Ascending aorta (tissue), 2 donors: ENCODE data around the gene SRRM1. TPM values are rescaled to one million over a fixed set of nuclear protein-coding genes. Genes with fewer than 3 reads are reported as not detected.
A peak's percentile ranks its signal among the peaks of the same experiment; 100 is the strongest.
"Not testable (repeated sequence)": the region's sequence is repeated elsewhere in the genome, so short reads cannot be mapped to it uniquely, and the experiment has no call there.

Experiments
- DNase-seq, 2 donors: peaks; one replicate each; pipeline ENCODE4 v3.0.0-alpha.2; 2019; ENCODE audit warnings: low spot score in 2 of 2
- H3K27ac ChIP-seq, 2 donors: fragments of 200-600 bp; sonication (generic); one replicate each; pipeline ENCODE4 v1.5.1; 2016 to 2017; ENCODE audit warnings: mild to moderate bottlenecking in 1 of 2
- H3K27me3 ChIP-seq: fragments of 200-600 bp; sonication (generic); one replicate; pipeline ENCODE4 v1.5.1; 2017
- H3K36me3 ChIP-seq, 2 donors: fragments of 200-600 bp; sonication (generic); one replicate each; pipeline ENCODE4 v1.5.1; 2016
- H3K4me1 ChIP-seq, 2 donors: fragments of 200-600 bp; sonication (generic); one replicate each; pipeline ENCODE4 v1.5.1; 2016 to 2017; ENCODE audit warnings: mild to moderate bottlenecking in 1 of 2
- H3K4me3 ChIP-seq, 2 donors: fragments of 200-600 bp; sonication (generic); one replicate each; pipeline ENCODE4 v1.5.1; 2016 to 2017; ENCODE audit warnings: mild to moderate bottlenecking in 1 of 2
- H3K9me3 ChIP-seq, 2 donors: fragments of 200-600 bp; sonication (generic); one replicate each; pipeline ENCODE4 v1.5.1; 2016
- CTCF ChIP-seq, 3 experiments: fragments of 200-600 bp in 2 of 3; fragments of 450-650 bp in 1 of 3; sonication (generic) in 2 of 3; IDR thresholded peaks; one replicate each; pipeline ENCODE4 v1.5.1; 2016 to 2019; ENCODE audit warnings: antibody characterized with exemption in 3 of 3, mild to moderate bottlenecking in 1 of 3, moderate library complexity in 1 of 3
- intact Hi-C: fragments of 100-400 bp; cut with DNase I; formaldehyde crosslinking; loops from one replicate; pipeline ENCODE4 v1.15.1; 2023
- total RNA-seq: library from RNA; depleted of rRNA; stranded (reverse); fragments of >200 nt; gene quantifications from one replicate; pipeline ENCODE4 v1.1.0, GENCODE V29; 2016

The SRRM1 gene
- total RNA-seq, 1 donor from 2014 or later, result 90.5 TPM

GRCh38 chr1:24699628-24700027 lies 56.5 kb downstream of the SRRM1 start:
- Histone ChIP-seq H3K27ac (no peak overlapping the region), H3K9me3 (no peaks in the 10 kb centered on the region), H3K4me1 (peaks cover 0 to 7% of the 10 kb centered on the region in 2 donors), H3K4me3 (no peak overlapping the region), H3K36me3 (no peaks in the 10 kb centered on the region), H3K27me3 (no peaks in the 10 kb centered on the region)
- DNase-seq, result no peak
- TF ChIP-seq CTCF (IDR thresholded peaks at IDR 0.05), result no peak
- intact Hi-C loops, result no loop called here

GRCh38 chr1:24702511-24703293 lies 59.6 kb downstream of the SRRM1 start:
- Histone ChIP-seq H3K27ac (no peak overlapping the region), H3K9me3 (no peaks in the 10 kb centered on the region), H3K4me1 (no peaks in the 10 kb centered on the region), H3K27me3 (no peaks in the 10 kb centered on the region), H3K4me3 (no peak overlapping the region), H3K36me3 (no peaks in the 10 kb centered on the region)
- TF ChIP-seq CTCF (IDR thresholded peaks at IDR 0.05), result no peak
- no peak for DNase-seq
- intact Hi-C loops, result no loop called here

- Histone ChIP-seq H3K4me1 (no peaks in the 10 kb centered on the region), H3K4me3 (no peak overlapping the region), H3K27ac (no peak overlapping the region), H3K9me3 (no peaks in the 10 kb centered on the region), H3K36me3 (no peaks in the 10 kb centered on the region), H3K27me3 (no peaks in the 10 kb centered on the region)
- intact Hi-C loops, result no loop called here
- no peak for DNase-seq
- no peak for TF ChIP-seq CTCF (IDR thresholded peaks at IDR 0.05)
These were observed 61.5 kb downstream of the SRRM1 start for GRCh38 chr1:24704411-24705259.

GRCh38 chr1:24705260-24706073 lies 62.4 kb downstream of the SRRM1 start:
- Histone ChIP-seq H3K9me3 (no peaks in the 10 kb centered on the region), H3K36me3 (no peaks in the 10 kb centered on the region), H3K27ac (peak overlapping the region; percentile 20 to 44), H3K4me1 (no peaks in the 10 kb centered on the region), H3K27me3 (no peaks in the 10 kb centered on the region), H3K4me3 (no peak overlapping the region)
- no peak for TF ChIP-seq CTCF (IDR thresholded peaks at IDR 0.05)
- intact Hi-C loops, result no loop called here
- DNase-seq, result peak in 1 of 2 donors; percentile 76

GRCh38 chr1:24706074-24706389 lies 62.9 kb downstream of the SRRM1 start:
- H3K27me3 ChIP-seq, H3K9me3 ChIP-seq, H3K36me3 ChIP-seq, intact Hi-C loops, H3K4me1 ChIP-seq, H3K4me3 ChIP-seq, DNase-seq: not testable (repeated sequence)
- H3K27ac ChIP-seq, result peak overlapping the region; percentile 20 to 44
